Measurements from ENCODE around the gene BEST3. TPM values are rescaled to one million over a fixed set of nuclear protein-coding genes. Genes with fewer than 3 reads are reported as not detected.
A peak's percentile ranks its signal among the peaks of the same experiment; 100 is the strongest.

The BEST3 gene
- polyA plus RNA-seq, 1 experiment, result 0.14 TPM

DNA sequence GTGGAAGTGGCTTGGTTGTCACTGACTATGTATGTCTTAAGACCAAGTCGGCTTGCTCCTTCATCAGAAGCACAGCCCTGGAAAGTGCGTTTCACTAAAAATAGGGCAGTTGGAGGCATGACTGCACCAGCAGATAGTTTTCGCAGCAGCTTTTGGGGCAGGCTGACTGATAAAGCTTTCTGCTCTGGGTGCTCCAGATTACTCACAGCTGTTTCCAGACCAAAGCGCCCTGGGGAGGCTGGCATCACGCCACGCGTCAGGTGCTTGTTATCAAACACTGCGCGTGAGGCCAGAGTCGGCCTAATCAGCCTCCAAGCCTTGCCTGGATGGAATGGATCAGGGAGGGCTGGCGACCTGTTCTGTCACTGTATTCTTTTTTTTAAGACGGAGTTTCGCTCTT lies 75.1 kb downstream of the BEST3 start:
- no peak overlapping the region for H3K4me3 ChIP-seq (ENCODE audit: low read depth, low read length)
- no peak overlapping the region for H3K27ac ChIP-seq (ENCODE audit: low read depth, low read length)
- peaks cover 17% of the 10 kb centered on the region for H3K27me3 ChIP-seq (ENCODE audit: control insufficient read depth, insufficient read depth, low read length)
- H3K9me3 ChIP-seq (ENCODE audit: control insufficient read depth, insufficient read depth, low read length), result no peaks in the 10 kb centered on the region
- DNase-seq (ENCODE audit: low read depth, low spot score), result peak; percentile 16
- no peak for TF ChIP-seq CTCF (IDR thresholded peaks at IDR 0.05; ENCODE audit: low read depth, low read length)
- POLR2A ChIA-PET, result no interaction called here
- CTCF ChIA-PET, result interaction anchor here (0.5 to 1.5 kb wide), 2 partner anchors 15 to 16 kb away, joined by 4 to 14 read pairs; no protein-coding TSS in a partner anchor

- ChIA-PET POLR2A (no interaction called here), CTCF (interaction anchor here (1.0 to 7.0 kb wide), 4 partner anchors 9 to 264 kb away, joined by 3 to 48 read pairs (median 6); no protein-coding TSS in a partner anchor)
- Histone ChIP-seq H3K27me3 (ENCODE audit: control insufficient read depth, insufficient read depth, low read length) (peaks cover 17% of the 10 kb centered on the region), H3K27ac (ENCODE audit: low read depth, low read length) (no peak overlapping the region), H3K4me3 (ENCODE audit: low read depth, low read length) (no peak overlapping the region), H3K9me3 (ENCODE audit: control insufficient read depth, insufficient read depth, low read length) (no peaks in the 10 kb centered on the region; the same call in 1 of the 2 replicates)
- DNase-seq (ENCODE audit: low read depth, low spot score), result no peak
- TF ChIP-seq CTCF (IDR thresholded peaks at IDR 0.05; ENCODE audit: low read depth, low read length), result no peak
Measured at GRCh38 chr12:69621551-69621950, 77.6 kb downstream of the BEST3 start.

GRCh38 chr12:69620921-69621320 lies 78.2 kb downstream of the BEST3 start:
- Histone ChIP-seq H3K27ac (ENCODE audit: low read depth, low read length) (no peak overlapping the region), H3K4me3 (ENCODE audit: low read depth, low read length) (no peak overlapping the region), H3K27me3 (ENCODE audit: control insufficient read depth, insufficient read depth, low read length) (peaks cover 16% of the 10 kb centered on the region), H3K9me3 (ENCODE audit: control insufficient read depth, insufficient read depth, low read length) (no peaks in the 10 kb centered on the region; the same call in 1 of the 2 replicates)
- ChIA-PET CTCF (interaction anchor here (0.7 to 7.0 kb wide), 4 partner anchors 10 to 264 kb away, joined by 3 to 48 read pairs (median 6); no protein-coding TSS in a partner anchor), POLR2A (no interaction called here)
- TF ChIP-seq CTCF (IDR thresholded peaks at IDR 0.05; ENCODE audit: low read depth, low read length), result no peak
- no peak for DNase-seq (ENCODE audit: low read depth, low spot score)

GRCh38 chr12:69620077-69620476 lies 79.0 kb downstream of the BEST3 start:
- Histone ChIP-seq H3K27ac (ENCODE audit: low read depth, low read length) (no peak overlapping the region), H3K27me3 (ENCODE audit: control insufficient read depth, insufficient read depth, low read length) (peaks cover 18% of the 10 kb centered on the region), H3K9me3 (ENCODE audit: control insufficient read depth, insufficient read depth, low read length) (no peaks in the 10 kb centered on the region; the same call in 1 of the 2 replicates), H3K4me3 (ENCODE audit: low read depth, low read length) (no peak overlapping the region)
- CTCF ChIA-PET, result interaction anchor here (7.0 kb wide), 1 partner anchor 19 kb away, joined by 48 read pairs; no protein-coding TSS in a partner anchor
- POLR2A ChIA-PET, result no interaction called here
- no peak for DNase-seq (ENCODE audit: low read depth, low spot score)
- TF ChIP-seq CTCF (IDR thresholded peaks at IDR 0.05; ENCODE audit: low read depth, low read length), result no peak

- CTCF ChIA-PET, result interaction anchor here (0.6 to 7.0 kb wide), 2 partner anchors 20 to 353 kb away, joined by 7 to 48 read pairs; no protein-coding TSS in a partner anchor
- POLR2A ChIA-PET, result interaction anchor here (0.6 kb wide), 1 partner anchor 17 kb away, joined by 3 read pairs; no protein-coding TSS in a partner anchor
- no peak for DNase-seq (ENCODE audit: low read depth, low spot score)
- no peak for TF ChIP-seq CTCF (IDR thresholded peaks at IDR 0.05; ENCODE audit: low read depth, low read length)
- H3K27ac ChIP-seq (ENCODE audit: low read depth, low read length), result no peak overlapping the region
- H3K27me3 ChIP-seq (ENCODE audit: control insufficient read depth, insufficient read depth, low read length), result peaks cover 18% of the 10 kb centered on the region
- H3K9me3 ChIP-seq (ENCODE audit: control insufficient read depth, insufficient read depth, low read length), result no peaks in the 10 kb centered on the region; the same call in 1 of the 2 replicates
- H3K4me3 ChIP-seq (ENCODE audit: low read depth, low read length), result no peak overlapping the region
Measured at GRCh38 chr12:69619050-69619449, 80.1 kb downstream of the BEST3 start.

Data from AG04450 (cell line).